Left renal cortex interstitium (tissue), 4 donors: ENCODE results near the gene DLX5. TPM values are rescaled to one million over a fixed set of nuclear protein-coding genes. Genes with fewer than 3 reads are reported as not detected.

ENCODE experiments used
- DNase-seq, 4 donors: peaks; one replicate each; pipeline ENCODE4 v3.0.0-alpha.2; 2013; ENCODE audit warnings: low read depth in 4 of 4, low spot score in 2 of 4, missing footprints in 1 of 4
- polyA plus RNA-seq, 4 donors: library from polyadenylated mRNA; unstranded; fragments of 120-200 nt; gene quantifications; one replicate each; pipeline ENCODE4 v1.2.1, GENCODE V29; 2013; ENCODE audit not compliant: insufficient read length in 4 of 4

The DLX5 gene
- polyA plus RNA-seq, 4 donors: 0.13 TPM; not detected in 3

- no peak for DNase-seq
Observed at GRCh38 chr7:97018791-97019531, 5.7 kb downstream of the DLX5 start.

DNA sequence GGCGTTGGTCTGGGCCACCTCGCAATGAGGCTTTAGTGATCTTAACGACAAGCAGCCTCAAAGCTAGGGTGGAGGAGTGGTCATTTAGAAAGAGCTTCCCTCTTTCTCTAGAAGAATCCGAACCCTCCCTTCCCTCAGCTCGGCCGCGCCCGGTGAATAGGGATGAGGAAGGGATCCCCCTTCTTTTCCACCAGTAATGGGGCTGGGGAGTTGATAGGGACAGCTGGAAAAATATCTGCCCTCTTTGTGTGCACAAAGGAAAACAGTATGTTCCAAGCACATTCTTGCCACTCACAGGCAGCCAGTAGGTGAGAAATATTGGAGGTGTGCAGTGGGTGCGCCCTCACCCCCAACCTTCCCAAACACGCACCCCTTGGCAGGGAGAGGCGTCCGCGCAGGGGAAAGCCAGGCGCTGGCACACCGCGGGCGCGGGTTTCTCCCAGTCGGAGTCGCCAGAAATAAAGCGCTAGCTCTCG lies 6.5 kb downstream of the DLX5 start:
- DNase-seq: no peak

DNA sequence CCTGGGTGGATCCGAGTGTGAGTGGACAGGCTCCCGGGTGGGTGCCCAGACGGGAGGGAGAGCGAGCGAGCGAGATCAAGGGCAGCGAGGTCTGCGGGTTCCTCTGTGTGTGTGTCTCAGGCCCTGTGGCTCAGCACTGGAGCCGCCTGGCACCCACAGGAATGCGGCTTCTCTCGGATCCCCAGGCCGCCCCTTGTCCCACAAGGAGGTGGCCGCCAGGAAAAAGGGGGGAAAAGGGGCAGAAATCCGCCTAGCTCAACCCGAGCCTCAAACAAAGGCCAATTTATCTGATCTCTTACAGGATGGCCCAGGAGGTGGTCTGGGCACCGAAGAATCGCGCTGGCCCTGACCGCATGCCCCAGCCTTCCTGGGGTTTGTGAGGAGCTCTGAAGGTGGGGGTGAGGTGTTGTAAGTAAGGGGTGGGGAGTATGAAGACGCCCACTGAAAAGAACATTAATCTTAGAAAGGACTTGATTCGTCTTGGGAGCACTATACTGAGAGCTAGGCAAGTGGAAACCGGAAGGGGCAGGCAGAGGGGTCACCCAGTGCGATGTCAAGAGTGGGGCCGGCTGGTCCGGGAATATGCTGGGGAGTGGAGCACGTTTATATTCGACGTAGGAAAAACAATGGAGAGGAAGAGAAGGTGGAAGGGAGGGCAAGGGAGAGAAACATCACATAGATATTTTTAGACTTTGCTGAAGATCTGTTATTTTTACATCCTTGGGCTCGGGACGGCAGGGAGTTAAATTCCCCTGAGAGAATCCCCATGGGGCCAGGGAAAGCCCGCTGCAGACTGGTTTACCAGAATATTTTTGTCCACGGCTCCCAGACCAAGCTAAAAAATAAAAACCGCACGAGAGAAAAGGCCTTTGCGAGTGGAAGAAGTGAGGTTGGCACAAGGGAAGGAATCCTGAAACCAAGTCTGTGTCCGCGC lies 7.2 kb downstream of the DLX5 start:
- no peak for DNase-seq

- DNase-seq: no peak
Observed at GRCh38 chr7:97016381-97017191, 8.0 kb downstream of the DLX5 start.

- DNase-seq: no peak
Observed at GRCh38 chr7:97015756-97016380, 8.8 kb downstream of the DLX5 start.

DNA sequence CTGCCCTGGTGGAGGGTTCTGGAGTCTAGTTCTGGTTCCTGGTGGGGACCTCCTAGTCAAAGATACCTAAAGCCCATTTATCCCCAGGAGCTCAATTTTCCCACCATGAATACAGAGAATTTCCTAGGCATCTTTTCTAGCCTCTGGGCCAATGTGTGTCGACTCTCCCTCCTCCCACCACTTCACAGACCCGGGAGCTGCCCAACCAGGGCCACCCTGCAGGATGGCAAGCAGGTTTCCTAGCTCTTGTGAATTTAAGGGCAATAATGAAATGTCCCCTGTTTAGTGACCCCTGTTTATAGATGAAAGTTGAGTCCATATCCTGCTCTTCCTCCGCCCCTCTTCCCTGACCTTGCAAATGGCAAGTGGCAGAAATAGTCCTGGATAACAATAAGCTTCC lies 9.4 kb downstream of the DLX5 start:
- no peak for DNase-seq

GRCh38 chr7:97014145-97014750 lies 10.4 kb downstream of the DLX5 start:
- DNase-seq: no peak

DNA sequence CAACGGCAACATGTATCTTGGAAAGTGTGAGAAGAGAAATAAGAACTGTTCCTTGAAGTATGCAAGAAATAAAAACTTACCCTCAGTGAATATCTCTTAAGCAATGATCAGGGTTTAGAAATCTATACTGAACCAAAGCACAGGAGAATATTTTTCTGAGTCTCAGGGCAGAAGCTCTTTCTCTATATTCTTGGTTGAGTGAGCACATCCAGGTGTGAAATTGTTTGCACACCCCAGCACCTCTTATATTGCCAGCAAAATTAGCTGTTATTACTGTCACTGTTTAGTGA lies 10.8 kb downstream of the DLX5 start:
- no peak for DNase-seq

- no peak for DNase-seq
Observed at GRCh38 chr7:97013134-97013844, 11.3 kb downstream of the DLX5 start.

DNA sequence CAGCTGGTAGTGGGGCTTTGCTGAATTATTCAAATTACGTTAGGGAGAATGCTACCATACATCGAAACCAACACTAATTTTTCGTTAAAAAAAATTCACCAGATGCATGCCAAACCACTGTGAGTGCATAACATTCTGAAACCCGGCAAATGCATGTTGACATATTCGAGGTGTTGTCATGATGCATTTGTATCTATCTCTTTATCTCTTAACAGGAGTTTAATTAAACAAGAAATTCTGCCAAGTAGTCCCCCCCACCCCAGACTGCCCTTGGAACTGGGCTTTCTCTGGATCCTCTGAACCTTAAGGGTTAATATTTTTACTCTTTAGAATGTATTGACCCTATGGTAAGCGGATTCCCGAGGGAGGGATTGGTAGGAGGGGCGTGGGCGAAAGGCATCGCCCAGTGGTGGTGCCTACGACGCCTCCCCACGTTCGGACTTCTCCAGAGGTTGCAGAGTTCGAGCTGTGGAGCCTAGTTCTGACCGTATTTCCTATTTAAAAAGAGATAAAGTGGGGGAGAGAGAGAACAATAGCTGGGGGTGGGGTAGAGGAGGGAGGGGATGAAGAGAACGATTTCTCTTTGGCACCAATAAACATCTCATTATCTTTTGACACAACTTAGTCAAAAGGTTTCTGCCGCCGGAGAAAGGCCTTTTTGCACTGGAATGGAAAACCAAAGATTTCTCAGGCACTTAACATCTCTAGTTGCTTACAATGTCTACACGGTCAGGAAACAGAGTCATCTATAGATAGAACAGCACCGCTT lies 12.1 kb downstream of the DLX5 start:
- DNase-seq: no peak

- DNase-seq: no peak
Observed at GRCh38 chr7:97011536-97012364, 12.9 kb downstream of the DLX5 start.

DNA sequence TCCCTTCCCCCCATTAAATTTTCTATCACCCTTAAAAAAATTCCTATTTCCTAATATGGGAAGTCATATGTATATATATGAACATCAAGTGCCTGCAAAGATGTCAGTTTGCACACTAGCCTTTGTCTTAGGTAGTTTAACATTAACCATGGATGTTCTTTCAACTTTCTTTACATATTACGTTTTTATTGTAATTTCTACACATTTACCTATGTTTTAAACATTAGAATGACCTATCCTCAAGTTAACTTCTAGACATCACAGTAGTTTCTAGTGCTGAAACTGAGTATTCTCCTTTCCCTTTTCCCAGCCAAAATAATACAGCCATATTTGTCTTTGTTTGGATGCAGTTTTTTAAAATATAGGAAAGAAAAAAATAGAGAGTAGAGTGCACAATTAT lies 13.5 kb downstream of the DLX5 start:
- no peak for DNase-seq

DNA sequence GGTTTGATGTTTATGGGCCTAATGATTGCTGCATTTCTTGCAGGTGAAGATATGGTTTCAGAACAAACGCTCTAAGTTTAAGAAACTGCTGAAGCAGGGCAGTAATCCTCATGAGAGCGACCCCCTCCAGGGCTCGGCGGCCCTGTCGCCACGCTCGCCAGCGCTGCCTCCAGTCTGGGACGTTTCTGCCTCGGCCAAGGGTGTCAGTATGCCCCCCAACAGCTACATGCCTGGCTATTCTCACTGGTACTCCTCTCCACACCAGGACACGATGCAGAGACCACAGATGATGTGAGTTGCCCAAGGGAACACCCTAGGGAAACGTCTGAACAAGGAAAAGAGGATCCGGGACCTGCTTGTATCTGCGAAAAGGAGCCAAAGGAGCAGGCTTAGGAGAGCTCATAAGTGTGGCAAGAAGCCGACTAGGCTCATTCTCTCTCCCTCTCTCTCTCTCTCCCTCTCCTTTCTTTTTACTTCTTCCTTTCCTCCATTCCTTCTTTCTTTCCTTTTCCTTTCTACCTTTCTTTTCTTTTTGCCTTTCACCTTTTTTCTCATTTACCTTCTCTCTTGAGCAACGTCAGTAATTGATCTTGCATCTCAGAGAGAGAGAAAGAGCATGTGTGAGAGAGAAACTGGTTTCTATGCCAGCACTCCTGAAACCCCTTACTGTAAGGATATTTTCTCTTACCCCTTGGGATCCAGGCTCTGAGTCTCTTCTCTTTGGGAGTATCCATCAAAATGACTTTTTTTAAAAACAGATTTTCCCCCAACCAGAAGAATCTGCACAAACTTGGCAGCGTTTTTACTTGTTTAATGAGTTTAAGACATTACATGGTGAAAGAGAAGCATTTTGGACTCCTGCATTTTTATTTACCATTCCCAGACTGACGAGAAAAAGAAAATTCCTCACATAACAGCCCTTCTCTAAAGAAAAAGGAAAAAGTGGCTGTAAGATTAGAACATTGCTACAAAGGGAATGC lies 14.6 kb downstream of the DLX5 start:
- no peak for DNase-seq

DNA sequence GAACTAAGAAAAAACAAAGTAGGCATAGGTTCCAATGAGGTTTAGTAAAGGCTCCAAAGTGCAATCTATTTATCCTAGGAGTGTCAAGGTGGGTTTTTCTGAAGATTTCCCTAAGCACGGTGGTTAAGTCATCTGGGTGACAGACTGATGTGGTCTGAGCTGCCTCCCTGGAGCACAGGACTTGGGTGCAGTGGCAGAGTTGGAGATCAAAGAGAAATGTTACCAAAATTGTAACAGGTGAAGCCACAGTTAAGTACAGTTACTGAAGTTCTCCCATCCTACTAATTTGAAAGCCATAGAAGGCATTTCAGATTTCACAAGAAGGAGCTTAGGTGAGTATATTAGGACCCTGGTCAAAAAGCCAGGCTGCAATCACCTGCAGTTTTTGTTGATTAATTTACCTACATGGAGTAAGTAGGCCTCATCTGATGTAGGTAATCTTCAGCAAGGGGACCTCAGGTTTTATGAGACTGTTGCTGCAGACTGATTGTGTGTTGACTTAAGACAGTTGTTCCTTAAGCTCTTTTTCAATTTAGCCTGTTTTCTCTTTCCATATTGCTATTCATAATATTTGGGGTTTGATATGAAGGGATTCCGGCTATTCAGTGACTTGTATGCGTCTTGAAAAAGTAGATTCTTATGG lies 16.2 kb downstream of the DLX5 start:
- no peak for DNase-seq

DNA sequence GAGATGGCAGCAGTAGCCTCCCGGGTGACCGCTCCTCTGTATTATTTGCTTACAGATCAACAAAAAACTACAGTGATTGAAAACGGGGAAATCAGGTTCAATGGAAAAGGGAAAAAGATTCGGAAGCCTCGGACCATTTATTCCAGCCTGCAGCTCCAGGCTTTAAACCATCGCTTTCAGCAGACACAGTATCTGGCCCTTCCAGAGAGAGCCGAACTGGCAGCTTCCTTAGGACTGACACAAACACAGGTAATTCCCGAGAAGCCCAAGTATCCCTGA lies 17.1 kb downstream of the DLX5 start:
- no peak for DNase-seq

DNA sequence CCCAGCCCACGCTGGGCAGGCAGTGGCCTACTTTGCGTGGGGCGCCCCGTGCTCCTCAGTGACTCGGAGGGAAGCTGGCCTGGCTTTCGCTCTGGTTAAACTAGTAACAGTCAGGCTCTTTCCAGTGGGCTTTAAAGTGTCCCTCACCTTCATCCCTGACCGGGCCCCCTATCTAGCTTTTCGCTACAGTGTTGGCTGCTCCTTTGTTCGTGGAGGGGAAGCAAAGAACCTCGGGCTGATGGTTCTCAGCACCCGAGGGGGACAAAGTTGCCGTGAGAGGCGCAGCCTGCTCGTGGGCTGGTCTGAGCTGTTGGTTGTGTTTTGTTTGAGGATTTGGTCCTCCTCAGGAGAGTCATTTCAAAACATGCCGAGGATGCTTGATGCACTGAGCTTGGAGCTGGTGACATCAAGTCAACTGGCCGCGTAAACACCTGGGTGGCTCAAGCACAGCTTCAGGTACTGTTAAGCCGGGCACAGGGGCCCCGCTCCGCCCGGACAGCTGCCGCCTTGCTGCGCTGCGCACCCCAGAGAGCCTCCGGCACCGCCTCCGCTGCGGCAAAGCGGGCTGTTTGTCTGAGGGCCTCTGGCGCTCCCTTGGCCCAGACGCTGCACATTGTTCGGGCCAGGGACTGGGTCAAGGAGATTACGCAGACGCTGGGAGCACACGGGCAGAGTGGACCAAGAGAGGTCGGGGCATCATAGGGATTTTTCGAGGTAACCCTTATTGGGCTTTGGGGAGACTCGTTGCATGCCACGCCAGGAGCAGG lies 17.6 kb downstream of the DLX5 start:
- DNase-seq: no peak
